K562 (cell line): ENCODE measurements around the gene COPB2. TPM values are rescaled to one million over a fixed set of nuclear protein-coding genes. Genes with fewer than 3 reads are reported as not detected.

Experiments used
- ATAC-seq: fragments of 200-7000 bp; cut with Tn5 transposase; 3 replicates; pipeline ENCODE4 v1.9.1; 2020; ENCODE audit warnings: moderate library complexity
- BruUV-seq: library from RNA; stranded (reverse); fragments of 400-500 nt; replicated peaks from 2 replicates; lab custom pipeline; 2021; lab: Mats Ljungman, UMichigan
- CTCF ChIA-PET: fragments of 300-600 bp; formaldehyde crosslinking; extraction: SDS; loops from one replicate; lab custom pipeline; 2021; ENCODE audit warnings: low intra/inter-chr PET ratio; lab: Yijun Ruan, JAX
- POLR2A ChIA-PET: fragments of 300-600, 350-650 bp; sonication (Branson Sonifier 250); formaldehyde crosslinking; extraction: SDS; loops from one replicate; lab custom pipeline; 2021; ENCODE audit warnings: antibody characterized with exemption, inconsistent platforms; lab: Yijun Ruan, JAX
- DNase-seq, 4 experiments: peaks; one replicate each; pipeline versions ENCODE4 v3.0.0 to v3.0.0-alpha.2; 2011 to 2018; ENCODE audit warnings: low spot score in 3 of 4, mixed read lengths in 3 of 4; ENCODE audit errors: extremely low read depth in 1 of 4
- FAIRE-seq: peaks from 2 replicates; lab custom pipeline; 2011; peaks lifted over from hg19 to GRCh38; lab: Jason Lieb, UNC
- H2AFZ ChIP-seq: 2 replicates; pipeline ENCODE4 v1.6.0; 2011; ENCODE audit warnings: low read depth, low read length, control low read depth, inconsistent platforms
- H3K27ac ChIP-seq: fragments of 200-600 bp; 3 replicates; pipeline ENCODE4 v1.8.0; 2011; ENCODE audit warnings: low read depth, mild to moderate bottlenecking, control low read depth, inconsistent platforms, low read length, moderate library complexity, mixed read lengths; ENCODE audit errors: extremely low read depth
- H3K27me3 ChIP-seq, 2 experiments: fragments of 300-600 bp in 1 of 2; 2 replicates in 1 of 2; 3 replicates in 1 of 2; pipeline versions ENCODE4 v1.6.0 to v1.8.0; 2011; ENCODE audit warnings: inconsistent platforms in 2 of 2, low read length in 2 of 2, mild to moderate bottlenecking in 1 of 2, mixed read lengths in 1 of 2, moderate library complexity in 1 of 2; ENCODE audit not compliant: control insufficient read depth in 2 of 2, insufficient read depth in 2 of 2
- H3K36me3 ChIP-seq: fragments of 300-600 bp; 3 replicates; pipeline ENCODE4 v1.8.0; 2011; ENCODE audit warnings: mild to moderate bottlenecking, low read length, inconsistent platforms; ENCODE audit not compliant: control insufficient read depth, insufficient read depth
- H3K4me1 ChIP-seq, 2 experiments: fragments of 200-600 bp in 1 of 2; replicated peaks in 1 of 2; 2 replicates in 1 of 2; 3 replicates in 1 of 2; pipeline versions ENCODE4 v1.5.1 to v1.8.0; 2011; ENCODE audit warnings: inconsistent platforms in 2 of 2, low read length in 2 of 2, mild to moderate bottlenecking in 1 of 2, mixed read lengths in 1 of 2, moderate library complexity in 1 of 2; ENCODE audit not compliant: control insufficient read depth in 2 of 2, insufficient read depth in 2 of 2
- H3K4me2 ChIP-seq: 2 replicates; pipeline ENCODE4 v1.6.1; 2011; ENCODE audit warnings: low read length, control low read depth, inconsistent platforms, mixed read lengths; ENCODE audit not compliant: insufficient read depth
- H3K4me3 ChIP-seq: fragments of 200-600 bp; sonication (generic), shearing (Covaris generic); 2 replicates; pipeline ENCODE4 v1.5.1; 2016; ENCODE audit warnings: control low read depth, inconsistent platforms
- H3K79me2 ChIP-seq: fragments of 200-600 bp; 3 replicates; pipeline ENCODE4 v1.8.0; 2011; ENCODE audit warnings: low read length, inconsistent platforms; ENCODE audit not compliant: control insufficient read depth, insufficient read depth
- H3K9ac ChIP-seq, 2 experiments: 2 replicates each; pipeline versions ENCODE4 v1.6.0 to v1.6.1; 2011; ENCODE audit warnings: low read depth in 2 of 2, low read length in 2 of 2, control low read depth in 1 of 2, inconsistent platforms in 1 of 2, mild to moderate bottlenecking in 1 of 2, mixed read lengths in 1 of 2; ENCODE audit not compliant: insufficient read depth in 1 of 2
- H3K9me1 ChIP-seq: one replicate; pipeline ENCODE4 v1.6.0; 2011; ENCODE audit warnings: inconsistent platforms, mild to moderate bottlenecking, low read length, moderate library complexity; ENCODE audit not compliant: control insufficient read depth, insufficient read depth
- H3K9me3 ChIP-seq: replicated peaks from 2 replicates; pipeline ENCODE4 v1.5.1; 2011; ENCODE audit warnings: low read depth, low read length, inconsistent platforms; ENCODE audit not compliant: control insufficient read depth, insufficient read depth
- H4K20me1 ChIP-seq: replicated peaks from 2 replicates; pipeline ENCODE4 v1.6.1; 2011; ENCODE audit warnings: low read length, inconsistent platforms, mixed read lengths; ENCODE audit not compliant: control insufficient read depth, insufficient read depth
- ARNT ChIP-seq, 2 experiments: fragments of 450-650 bp; IDR thresholded peaks; 2 replicates each; pipeline ENCODE4 v1.6.1; 2016; ENCODE audit warnings: mild to moderate bottlenecking in 1 of 2
- CBFA2T2 ChIP-seq: fragments of 450-650 bp; conservative IDR thresholded peaks from 2 replicates; pipeline ENCODE4 v1.6.1; 2017; ENCODE audit warnings: mild to moderate bottlenecking
- CBX5 ChIP-seq: IDR thresholded peaks from 2 replicates; pipeline ENCODE4 v1.6.1; 2014; ENCODE audit warnings: low read depth, borderline replicate concordance
- E2F5 ChIP-seq: sonication (generic); formaldehyde crosslinking; IDR thresholded peaks from 2 replicates; pipeline ENCODE4 v1.8.0; 2022; ENCODE audit warnings: mild to moderate bottlenecking, missing genetic modification reagents
- HDGF ChIP-seq: fragments of 450-650 bp; IDR thresholded peaks from 2 replicates; pipeline ENCODE4 v1.6.1; 2016
- KDM1A ChIP-seq, 2 experiments: fragments of 450-650 bp; IDR thresholded peaks; 2 replicates each; pipeline ENCODE4 v1.6.1; 2016; ENCODE audit warnings: mild to moderate bottlenecking in 2 of 2
- MAFG ChIP-seq: fragments of 450-650 bp; conservative IDR thresholded peaks from 2 replicates; pipeline ENCODE4 v1.6.1; 2016; ENCODE audit warnings: missing genetic modification characterization, missing compliant biosample characterization
- NFXL1 ChIP-seq: fragments of 450-650 bp; formaldehyde crosslinking; IDR thresholded peaks from 2 replicates; pipeline ENCODE4 v1.4.0; 2021; ENCODE audit warnings: mild to moderate bottlenecking
- NONO ChIP-seq, 2 experiments: fragments of 200-400 bp in 1 of 2; fragments of 450-650 bp in 1 of 2; formaldehyde crosslinking in 1 of 2; IDR thresholded peaks; 2 replicates each; pipeline ENCODE4 v1.6.1; 2017; ENCODE audit warnings: low read depth in 2 of 2, mild to moderate bottlenecking in 2 of 2, moderate library complexity in 2 of 2, low read length in 1 of 2
- PHB2 ChIP-seq: fragments of 450-650 bp; IDR thresholded peaks from 2 replicates; pipeline ENCODE4 v1.6.1; 2017; ENCODE audit warnings: low read depth
- VEZF1 ChIP-seq: fragments of 200-800 bp; sonication (Bioruptor generic); IDR thresholded peaks from 2 replicates; pipeline ENCODE4 v1.6.1; 2017; ENCODE audit warnings: missing genetic modification characterization, missing compliant biosample characterization
- ZBTB17 ChIP-seq: fragments of 450-650 bp; formaldehyde crosslinking; IDR thresholded peaks from 2 replicates; pipeline ENCODE4 v1.4.0; 2020; ENCODE audit warnings: mild to moderate bottlenecking
- ZMIZ1 ChIP-seq, 2 experiments: fragments of 150-350 bp in 1 of 2; IDR thresholded peaks; 2 replicates each; pipeline ENCODE4 v1.6.1; 2012 to 2016; ENCODE audit warnings: low read depth in 2 of 2, low read length in 2 of 2, mild to moderate bottlenecking in 1 of 2, moderate library complexity in 1 of 2
- ZNF780A ChIP-seq: fragments of 250-450 bp; sonication (Bioruptor Pico); IDR thresholded peaks from 2 replicates; pipeline ENCODE4 v1.5.0; 2021; ENCODE audit warnings: mild to moderate bottlenecking
- WGBS: fragments of 100-300 bp; shearing (Covaris generic); methylation state at CpG from one replicate; pipeline ENCODE4 v1.1.6; 2016; ENCODE audit warnings: low coverage, mixed read lengths; ENCODE audit not compliant: insufficient coverage; ENCODE audit errors: missing lambda C conversion rate; 5-methylcytosine and 5-hydroxymethylcytosine counted together
- in situ Hi-C: fragments of 300-500 bp; cut with MboI; formaldehyde crosslinking; loops from 4 replicates; pipeline ENCODE4 v1.15.0; 2018; ENCODE audit warnings: inconsistent platforms, mixed read lengths
- intact Hi-C: fragments of 100-400 bp; cut with micrococcal nuclease; formaldehyde crosslinking; loops from 2 replicates; pipeline ENCODE4 v1.14.2; 2022
- polyA plus RNA-seq, 8 experiments: library from polyadenylated mRNA; depleted of rRNA in 4 of 8; stranded (reverse) in 5 of 8; unstranded in 3 of 8; fragments of >200 nt; fragmentation: Nextera tagmentation in 2 of 8; fragmentation: Illumina TruSeq in 1 of 8; extraction: Ambion mirVana in 2 of 8; extraction: Trizol in 1 of 8; gene quantifications; 2 replicates each; pipeline versions ENCODE4 v1.2.1 to v1.2.3, GENCODE V29; 2011 to 2014; ENCODE audit warnings: inconsistent platforms in 1 of 8, missing spikeins in 1 of 8
- total RNA-seq, 7 experiments: library from RNA; depleted of rRNA in 6 of 7; stranded (reverse); fragments of >200 nt in 6 of 7; fragmentation: Illumina TruSeq in 2 of 7; extraction: Trizol in 2 of 7; gene quantifications; 2 replicates each; pipeline versions ENCODE4 v1.2.1 to v1.2.3, GENCODE V29; 2011 to 2021; ENCODE audit warnings: low replicate concordance in 1 of 7

COPB2 gene
- total and polyA plus RNA-seq, 9 of the 15 experiments (the other 6 are each of a cell fraction or from before 2014, with no cell fraction given): 64.3 to 189 (median 130) TPM

GRCh38 chr3:139339219-139339906 is 50.1 kb downstream of the COPB2 start (continued):
- TF ChIP-seq ZBTB17 (CRISPR knock-in tag) (no peak), VEZF1 (peak; percentile 89), MAFG (tag) (peak; percentile 3; the same call in 1 of the 2 replicates), NFXL1 (0 out of 2 replicates have a peak, but pooled peaks have one; percentile 35), ARNT (IDR thresholded peaks at IDR 0.05) (peak in 1 of 2 experiments; percentile 70; a peak in 2 of 4 replicates)

- POLR2A ChIA-PET: interaction anchor here (4.8 kb wide), 1 partner anchor 16 kb away, joined by 23 read pairs; no protein-coding TSS in a partner anchor
- CTCF ChIA-PET: no interaction called here
- peak overlapping the region; percentile 78 for H3K4me2 ChIP-seq
- H3K27me3 ChIP-seq: no peaks in the 10 kb centered on the region
- peaks cover 21 to 46% of the 10 kb centered on the region in 2 experiments for H3K4me1 ChIP-seq
- in situ Hi-C loops: no loop called here
- WGBS: 80% methylated on average over 4 of the region's 4 CpGs
- no peaks in the 10 kb centered on the region for H3K36me3 ChIP-seq
- H2AFZ ChIP-seq: no peak overlapping the region
- peaks cover 8% of the 10 kb centered on the region; the same call in 2 of the 3 replicates for H3K79me2 ChIP-seq
- no peak for ATAC-seq
- no peaks in the 10 kb centered on the region for H4K20me1 ChIP-seq
- peak overlapping the region; percentile 84 for H3K27ac ChIP-seq
- H3K4me3 ChIP-seq: no peak overlapping the region
- intact Hi-C loops: no loop called here
- FAIRE-seq: no peak
- BruUV-seq: no TSS peak
- H3K9me1 ChIP-seq: no peaks in the 10 kb centered on the region
- H3K9ac ChIP-seq: peak overlapping the region in 1 of 2 experiments; percentile 58; a peak in 2 of 4 replicates
- no peak for DNase-seq
- no peaks in the 10 kb centered on the region for H3K9me3 ChIP-seq
- TF ChIP-seq HDGF: 0 out of 2 replicates have a peak, but pooled peaks have one; percentile 32
- TF ChIP-seq ZMIZ1 (IDR thresholded peaks at IDR 0.05; ENCODE audit: low read depth in 2 of 2, low read length in 2 of 2): no peak
- no peak for TF ChIP-seq E2F5 (CRISPR knock-in tag)
- TF ChIP-seq CBFA2T2: no peak
- no peak for TF ChIP-seq NONO (IDR thresholded peaks at IDR 0.05; ENCODE audit: low read depth in 2 of 2, low read length in 1 of 2)
- TF ChIP-seq CBX5: no peak
- no peak for TF ChIP-seq ZNF780A (CRISPR knock-in tag)
- peak in 1 of 2 experiments; percentile 79; a peak in 1 of 4 replicates for TF ChIP-seq KDM1A (IDR thresholded peaks at IDR 0.05)
- no peak for TF ChIP-seq PHB2
Measured at GRCh38 chr3:139338405-139338804, 51.0 kb downstream of the COPB2 start.
